Astrocyte of the spinal cord (primary cell): ENCODE measurements around the gene UQCR10.

ENCODE experiments used
- DNase-seq: peaks from one replicate; pipeline ENCODE4 v3.0.0; 2011; ENCODE audit warnings: low read depth, low spot score
- H3K4me3 ChIP-seq: 2 replicates; pipeline ENCODE4 v1.5.1; 2011; ENCODE audit warnings: low read depth, mild to moderate bottlenecking, low read length, moderate library complexity
- in situ Hi-C: cut with HindIII; loops from 2 replicates; pipeline ENCODE4 v1.10.0; 2017; ENCODE audit warnings: low sequenced_read_pairs
- TF ChIP-seq, protein P1 (sequence below): IDR thresholded peaks from 2 replicates; pipeline ENCODE4 v1.5.1; 2012; ENCODE audit warnings: low read depth, mild to moderate bottlenecking, low read length, inconsistent platforms

UQCR10 gene

DNA sequence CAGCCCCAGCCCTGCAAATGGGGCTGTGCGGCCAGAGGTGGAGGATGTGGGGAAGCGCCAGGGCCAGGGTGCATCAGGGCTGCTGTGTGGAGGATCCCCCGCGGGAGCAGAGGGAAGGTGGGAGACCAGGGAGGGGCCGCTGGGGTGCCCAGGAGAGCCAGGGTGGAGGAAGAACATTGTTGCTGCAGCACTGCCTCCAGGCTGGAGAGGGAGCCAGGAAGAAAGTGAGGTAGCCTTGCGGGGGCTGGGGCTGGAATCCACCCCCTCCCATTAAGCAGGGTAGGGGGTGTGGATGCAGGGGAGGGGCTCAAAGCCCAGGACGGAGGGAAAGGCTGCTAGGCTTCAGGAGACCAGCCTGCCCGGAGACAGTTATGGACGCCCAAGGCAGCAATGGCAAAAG lies 32.3 kb upstream of the UQCR10 start:
- no peak overlapping the region for H3K4me3 ChIP-seq
- no peak for DNase-seq
- TF ChIP-seq, protein P1, sequence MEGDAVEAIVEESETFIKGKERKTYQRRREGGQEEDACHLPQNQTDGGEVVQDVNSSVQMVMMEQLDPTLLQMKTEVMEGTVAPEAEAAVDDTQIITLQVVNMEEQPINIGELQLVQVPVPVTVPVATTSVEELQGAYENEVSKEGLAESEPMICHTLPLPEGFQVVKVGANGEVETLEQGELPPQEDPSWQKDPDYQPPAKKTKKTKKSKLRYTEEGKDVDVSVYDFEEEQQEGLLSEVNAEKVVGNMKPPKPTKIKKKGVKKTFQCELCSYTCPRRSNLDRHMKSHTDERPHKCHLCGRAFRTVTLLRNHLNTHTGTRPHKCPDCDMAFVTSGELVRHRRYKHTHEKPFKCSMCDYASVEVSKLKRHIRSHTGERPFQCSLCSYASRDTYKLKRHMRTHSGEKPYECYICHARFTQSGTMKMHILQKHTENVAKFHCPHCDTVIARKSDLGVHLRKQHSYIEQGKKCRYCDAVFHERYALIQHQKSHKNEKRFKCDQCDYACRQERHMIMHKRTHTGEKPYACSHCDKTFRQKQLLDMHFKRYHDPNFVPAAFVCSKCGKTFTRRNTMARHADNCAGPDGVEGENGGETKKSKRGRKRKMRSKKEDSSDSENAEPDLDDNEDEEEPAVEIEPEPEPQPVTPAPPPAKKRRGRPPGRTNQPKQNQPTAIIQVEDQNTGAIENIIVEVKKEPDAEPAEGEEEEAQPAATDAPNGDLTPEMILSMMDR: no peak
- in situ Hi-C loops: no loop called here

DNA sequence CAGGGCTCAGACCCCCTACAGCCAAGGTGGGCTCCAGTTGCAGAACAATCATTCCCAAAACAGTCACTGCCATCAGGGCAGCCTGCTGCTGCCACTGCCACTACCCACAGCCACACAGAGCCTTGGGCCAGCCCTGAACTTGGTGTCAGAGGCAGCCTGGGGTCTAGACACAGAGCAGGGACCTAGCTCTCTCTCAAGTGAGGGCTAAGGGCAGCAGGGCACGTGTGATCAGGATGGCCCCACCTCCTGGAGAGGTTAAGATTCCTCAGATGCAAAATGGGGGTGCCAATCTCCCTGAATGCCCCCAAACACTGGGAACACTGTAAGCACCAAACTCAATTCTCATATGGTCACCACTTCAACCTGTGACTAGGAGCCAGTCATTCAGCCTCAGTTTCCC lies 31.8 kb upstream of the UQCR10 start:
- in situ Hi-C loops: no loop called here
- TF ChIP-seq, protein P1: no peak
- no peak overlapping the region for H3K4me3 ChIP-seq

DNA sequence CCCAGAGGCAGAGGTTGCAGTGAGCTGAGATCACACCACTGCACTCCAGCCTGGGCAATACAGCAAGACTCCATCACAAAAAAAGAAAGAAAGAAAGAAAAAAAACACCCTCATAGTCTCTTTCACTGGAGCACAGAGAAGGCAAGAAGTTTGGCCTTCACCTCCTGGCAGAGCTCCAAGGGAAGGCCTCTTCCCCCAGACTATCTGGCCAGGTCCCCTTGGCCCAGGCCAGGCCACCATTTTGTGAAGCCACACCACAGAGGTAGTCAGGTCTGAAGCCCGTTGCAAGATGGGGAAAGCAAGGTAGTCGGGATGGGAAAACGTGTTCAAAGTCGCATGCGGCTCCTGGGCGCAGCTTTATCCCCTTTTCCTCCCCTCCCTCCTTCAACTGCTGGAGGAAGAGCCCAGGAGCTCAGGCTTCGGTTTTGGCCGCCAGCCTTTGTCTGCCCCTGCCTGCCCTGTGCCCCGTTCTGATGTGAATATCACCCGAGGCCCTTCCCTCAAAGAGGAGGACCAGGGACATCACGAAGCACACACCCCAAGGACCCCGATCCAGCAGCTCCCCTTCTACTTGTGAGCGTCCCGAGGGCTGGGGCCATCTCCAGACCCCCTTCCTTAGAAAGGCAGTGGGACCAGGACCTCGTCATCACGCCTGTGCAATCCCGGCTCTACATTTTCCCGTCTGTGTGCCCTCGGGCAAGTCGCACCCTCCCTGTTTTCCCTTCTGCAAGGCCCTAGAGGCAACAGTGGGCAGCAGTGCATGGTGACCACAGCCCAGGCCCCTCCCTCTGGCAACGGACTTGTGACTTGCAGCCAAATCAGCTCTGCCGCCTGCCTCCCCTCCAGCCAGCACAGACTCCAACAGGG lies 29.7 kb upstream of the UQCR10 start:
- DNase-seq: peak; percentile 12
- no peak overlapping the region for H3K4me3 ChIP-seq
- TF ChIP-seq, protein P1: no peak
- in situ Hi-C loops: no loop called here

More for the DNA sequence above, 31.8 kb upstream of the UQCR10 start:
- DNase-seq: no peak

DNA sequence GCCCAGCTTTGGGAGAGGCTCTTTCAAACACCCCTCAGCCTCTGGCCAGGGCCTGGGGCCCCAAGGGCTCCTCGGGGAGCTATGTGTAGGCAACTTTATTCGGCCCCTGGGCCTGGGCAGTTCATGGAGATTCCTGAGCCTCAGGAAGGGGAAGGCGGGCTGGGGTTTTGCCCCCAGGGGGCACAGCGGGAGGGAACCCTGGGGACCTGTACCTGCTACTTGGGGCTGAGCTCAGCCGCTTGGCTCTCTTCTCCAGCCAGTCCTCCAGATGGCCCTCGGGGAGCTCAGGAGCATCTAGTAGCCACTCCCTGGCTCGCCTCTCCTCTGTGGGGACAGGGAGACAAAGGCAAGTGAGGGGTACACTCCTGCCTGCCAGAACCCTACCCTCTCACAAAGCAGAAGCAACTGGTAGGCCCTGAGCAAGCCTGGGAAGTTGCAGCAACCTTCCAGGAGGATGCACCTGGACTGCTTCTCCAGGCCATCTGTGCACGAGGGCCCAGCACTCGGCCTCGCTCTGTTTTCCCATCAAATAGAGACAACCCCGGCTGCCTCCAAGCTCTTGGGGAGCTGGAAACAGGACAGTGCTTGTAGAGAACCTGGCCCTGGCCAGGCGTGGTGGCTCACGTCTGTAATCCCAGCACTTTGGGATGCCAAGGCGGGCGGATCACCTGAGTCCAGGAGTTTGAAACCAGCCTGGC lies 28.9 kb upstream of the UQCR10 start:
- DNase-seq: no peak
- in situ Hi-C loops: no loop called here
- H3K4me3 ChIP-seq: no peak overlapping the region
- TF ChIP-seq, protein P1: no peak

DNA sequence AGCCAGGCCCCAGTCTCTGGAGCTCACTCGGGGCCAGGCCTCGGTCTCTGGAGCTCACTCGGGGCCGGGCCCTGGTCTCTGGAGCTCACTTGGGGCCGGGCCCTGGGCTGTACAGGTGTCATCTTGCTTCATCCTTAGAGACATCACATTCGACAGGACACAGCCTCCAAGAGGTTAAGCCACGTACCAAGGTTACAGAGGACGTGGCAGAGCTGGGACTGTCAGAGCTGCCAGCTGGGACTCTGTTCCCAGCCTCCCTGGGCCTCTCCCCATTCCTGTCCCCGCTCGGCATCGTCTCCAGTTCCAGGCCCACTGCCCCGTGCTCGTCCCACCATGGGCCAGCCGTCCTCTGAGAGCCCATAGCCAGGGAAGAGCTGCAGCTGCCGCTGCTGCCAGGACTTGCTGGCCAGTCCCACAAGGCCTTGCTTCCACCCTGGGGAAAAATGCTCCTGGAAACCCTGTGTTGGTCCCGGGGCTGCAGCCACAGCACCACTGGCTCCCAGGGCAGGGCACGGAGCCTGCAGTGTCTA lies 27.8 kb upstream of the UQCR10 start:
- TF ChIP-seq, protein P1: no peak
- in situ Hi-C loops: no loop called here
- DNase-seq: no peak
- no peak overlapping the region for H3K4me3 ChIP-seq

DNA sequence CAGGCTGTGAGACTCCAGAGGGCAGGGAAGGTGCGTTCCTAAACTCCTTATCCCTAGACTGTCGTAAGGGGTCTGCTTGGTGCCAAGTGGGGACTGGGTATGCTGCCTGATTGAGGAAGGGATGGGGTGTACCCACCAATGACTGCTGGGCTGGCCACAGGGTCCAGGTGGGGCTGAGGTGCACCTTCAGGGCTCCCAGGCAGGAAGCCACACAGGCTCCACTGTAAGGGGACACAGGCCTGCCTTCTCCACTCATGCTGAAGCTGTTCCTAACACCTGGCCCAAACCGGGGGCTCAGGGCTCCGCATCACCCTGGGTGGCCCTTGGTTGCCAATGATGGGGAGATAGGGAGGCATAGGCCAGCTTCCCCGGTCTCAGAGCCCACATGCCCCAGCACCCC lies 27.0 kb upstream of the UQCR10 start:
- in situ Hi-C loops: no loop called here
- no peak overlapping the region for H3K4me3 ChIP-seq
- TF ChIP-seq, protein P1: no peak
- DNase-seq: no peak
